HepG2 (cell line): Measurements from ENCODE around the gene SAYSD1. TPM values are rescaled to one million over a fixed set of nuclear protein-coding genes. Genes with fewer than 3 reads are reported as not detected.

Experiments used
- ESRRA ChIP-seq: sonication (generic); formaldehyde crosslinking; IDR thresholded peaks from 2 replicates; pipeline ENCODE4 v1.5.1; 2020; ENCODE audit warnings: mild to moderate bottlenecking, low read depth, missing genetic modification reagents
- FUBP1 ChIP-seq: sonication (generic); formaldehyde crosslinking; IDR thresholded peaks from 2 replicates; pipeline ENCODE4 v1.5.1; 2020; ENCODE audit warnings: missing genetic modification reagents, mild to moderate bottlenecking, borderline replicate concordance
- KDM6A ChIP-seq: IDR thresholded peaks from 2 replicates; pipeline ENCODE4 v1.6.1; 2016; ENCODE audit warnings: low read depth
- MATR3 ChIP-seq: sonication (generic); formaldehyde crosslinking; IDR thresholded peaks from 2 replicates; pipeline ENCODE4 v1.4.0; 2020; ENCODE audit warnings: missing genetic modification reagents
- NFYB ChIP-seq: sonication (generic); formaldehyde crosslinking; IDR thresholded peaks from 2 replicates; pipeline ENCODE4 v1.4.0; 2020; ENCODE audit warnings: missing genetic modification reagents
- NONO ChIP-seq, 2 experiments: fragments of 450-650 bp in 1 of 2; sonication (generic) in 1 of 2; formaldehyde crosslinking in 1 of 2; IDR thresholded peaks in 1 of 2; conservative IDR thresholded peaks in 1 of 2; 2 replicates each; pipeline versions ENCODE4 v1.6.1 to v1.8.0; 2017 to 2022; ENCODE audit warnings: mild to moderate bottlenecking in 1 of 2, missing genetic modification reagents in 1 of 2, moderate library complexity in 1 of 2
- PAXIP1 ChIP-seq: sonication (generic); formaldehyde crosslinking; conservative IDR thresholded peaks from 2 replicates; pipeline ENCODE4 v1.4.0; 2020; ENCODE audit warnings: mild to moderate bottlenecking, missing genetic modification reagents, moderate library complexity
- REST ChIP-seq, 2 experiments: IDR thresholded peaks; 2 replicates each; pipeline ENCODE4 v1.6.1; 2011 to 2012; ENCODE audit warnings: low read length in 2 of 2, borderline replicate concordance in 1 of 2, low read depth in 1 of 2, mild to moderate bottlenecking in 1 of 2, moderate library complexity in 1 of 2
- SMAD1 ChIP-seq: sonication (generic); formaldehyde crosslinking; IDR thresholded peaks from 2 replicates; pipeline ENCODE4 v1.4.0; 2020; ENCODE audit warnings: missing genetic modification reagents, low read depth, mild to moderate bottlenecking, borderline replicate concordance
- SMAD3 ChIP-seq: sonication (generic); formaldehyde crosslinking; IDR thresholded peaks from 2 replicates; pipeline ENCODE4 v1.4.0; 2020; ENCODE audit warnings: missing genetic modification reagents
- TBX3 ChIP-seq: fragments of 450-650 bp; IDR thresholded peaks from 2 replicates; pipeline ENCODE4 v1.6.1; 2017; ENCODE audit warnings: antibody characterized with exemption, mild to moderate bottlenecking, inconsistent platforms, borderline replicate concordance
- ZNF451 ChIP-seq: sonication (generic); formaldehyde crosslinking; IDR thresholded peaks from 2 replicates; pipeline ENCODE4 v1.5.0; 2020; ENCODE audit warnings: mild to moderate bottlenecking, missing genetic modification reagents
- ZNF7 ChIP-seq: IDR thresholded peaks from 2 replicates; pipeline ENCODE4 v1.6.1; 2016; ENCODE audit warnings: missing biosample characterization, missing genetic modification reagents
- ZNF772 ChIP-seq: sonication (generic); formaldehyde crosslinking; IDR thresholded peaks from 2 replicates; pipeline ENCODE4 v1.5.0; 2020; ENCODE audit warnings: mild to moderate bottlenecking, missing genetic modification reagents
- polyA plus RNA-seq, 8 experiments: library from polyadenylated mRNA; depleted of rRNA in 3 of 8; stranded (reverse) in 7 of 8; unstranded in 1 of 8; fragments of >200 nt; fragmentation: Illumina TruSeq in 4 of 8; extraction: Trizol in 4 of 8; gene quantifications; 2 replicates each; pipeline versions ENCODE4 v1.2.1 to v1.2.3, GENCODE V29; 2011 to 2016; ENCODE audit warnings: low read depth in 4 of 8, missing spikeins in 1 of 8, mixed read lengths in 1 of 8; ENCODE audit not compliant: insufficient read depth in 1 of 8
- total RNA-seq, 5 experiments: library from RNA; depleted of rRNA; stranded (reverse); fragments of >200 nt; fragmentation: Illumina TruSeq; extraction: Trizol; gene quantifications; 2 replicates each; pipeline ENCODE4 v1.2.3, GENCODE V29; 2016; ENCODE audit warnings: low read depth in 1 of 5
- TF ChIP-seq, protein P1 (sequence below): sonication (generic); formaldehyde crosslinking; IDR thresholded peaks from 2 replicates; pipeline ENCODE4 v1.8.0; 2022; ENCODE audit warnings: missing genetic modification reagents, low read depth, mild to moderate bottlenecking, borderline replicate concordance

The SAYSD1 gene
- total and polyA plus RNA-seq, 2 of the 13 experiments (the other 11 are each of a cell fraction or from before 2014, with no cell fraction given) = 10.1 to 16.0 TPM

GRCh38 chr6:39114704-39115599, at the start of gene SAYSD1 (continued):
- TF ChIP-seq ESRRA (CRISPR knock-in tag) (peak; percentile 74; the same call in 1 of the 2 replicates), FUBP1 (no peak), TBX3 (no peak), NFYB (CRISPR knock-in tag) (no peak), ZNF451 (CRISPR knock-in tag) (peak; percentile 97), ZNF7 (CRISPR knock-in tag) (no peak; the same call in 1 of the 2 replicates), PAXIP1 (CRISPR knock-in tag) (peak; percentile 33), ZNF772 (CRISPR knock-in tag) (no peak; the same call in none of the 2 replicates), REST (IDR thresholded peaks at IDR 0.05; ENCODE audit: borderline replicate concordance in 1 of 2, low read depth in 1 of 2, low read length in 2 of 2) (peak in 1 of 2 experiments; percentile 64; a peak in 1 of 4 replicates), SMAD1 (CRISPR knock-in tag) (peak; percentile 98; the same call in 1 of the 2 replicates), SMAD3 (no peak), NONO (IDR thresholded peaks at IDR 0.05) (no peak), NONO (CRISPR knock-in tag; conservative IDR thresholded peaks at IDR 0.05) (peak; percentile 70; the same call in 1 of the 2 replicates), MATR3 (CRISPR knock-in tag) (no peak), KDM6A (CRISPR knock-in tag) (peak; percentile 45; the same call in 1 of the 2 replicates)
- TF ChIP-seq, protein P1, sequence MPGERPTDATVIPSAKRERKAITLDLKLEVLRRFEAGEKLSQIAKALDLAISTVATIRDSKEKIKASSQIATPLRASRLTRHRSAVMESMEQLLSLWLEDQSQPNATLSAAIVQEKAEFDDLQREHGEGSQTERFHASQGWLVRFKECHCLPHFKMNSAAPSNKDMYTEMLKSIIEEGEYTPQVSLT (CRISPR knock-in tag) = no peak
